Measurements from ENCODE around the gene FAM120C.

FAM120C gene

DNA sequence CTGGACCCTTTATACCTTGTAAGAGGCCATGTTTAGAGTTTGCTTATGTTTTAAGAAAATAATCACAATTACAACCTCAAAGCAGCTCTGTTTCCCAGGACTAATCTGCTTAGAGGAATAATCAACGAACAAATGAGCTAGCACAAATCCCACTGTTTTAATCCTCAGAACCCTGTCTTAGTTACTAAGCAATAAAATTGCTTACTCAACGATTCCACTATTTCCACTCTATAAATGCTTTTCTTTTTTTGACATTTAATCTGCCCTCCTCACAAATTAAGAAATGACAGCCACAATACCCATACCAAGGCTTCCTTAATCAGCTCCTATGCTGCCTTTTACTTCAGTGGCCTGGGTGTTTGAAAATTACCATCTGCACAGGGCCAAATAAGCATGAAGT is 48.8 kb downstream of the FAM120C start:
- no peak for DNase-seq

DNA sequence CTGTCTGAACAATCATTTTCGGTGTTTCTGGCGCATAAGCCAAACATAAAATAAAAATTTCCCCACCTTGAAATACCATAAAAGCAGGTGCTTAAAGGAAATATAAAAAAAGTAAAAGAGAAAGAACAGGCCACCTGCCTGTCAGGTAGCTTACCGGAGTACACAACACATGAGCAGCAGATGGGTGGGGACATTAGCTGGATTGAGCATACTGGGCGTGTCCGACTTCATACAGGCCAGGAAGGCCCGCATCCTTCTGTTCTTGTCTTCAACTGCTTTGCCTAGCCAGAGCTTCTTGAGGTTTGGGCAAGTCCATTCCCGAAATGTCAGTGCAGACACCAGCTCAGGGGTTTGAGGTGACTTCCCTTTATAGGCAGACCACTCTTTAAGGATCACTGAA is 66.7 kb downstream of the FAM120C start:
- DNase-seq: no peak

DNA sequence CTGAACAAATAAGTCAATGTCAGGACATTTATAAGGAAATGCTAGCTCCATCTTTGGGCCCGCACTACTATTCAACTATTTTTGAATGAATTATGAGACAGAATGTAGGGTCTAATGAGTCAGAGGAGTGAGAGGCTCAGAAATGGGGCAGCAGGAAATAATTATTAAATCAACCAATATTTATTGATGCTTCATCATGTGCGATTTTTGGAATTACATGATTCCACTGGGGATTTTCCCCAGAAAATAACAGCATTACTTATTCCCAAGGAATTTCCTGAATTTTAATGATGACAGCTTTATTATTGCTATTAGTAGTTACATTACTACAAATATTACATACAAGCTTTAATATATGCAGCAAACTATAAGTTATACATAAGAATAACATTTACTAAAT is 89.5 kb downstream of the FAM120C start:
- no peak for DNase-seq

DNA sequence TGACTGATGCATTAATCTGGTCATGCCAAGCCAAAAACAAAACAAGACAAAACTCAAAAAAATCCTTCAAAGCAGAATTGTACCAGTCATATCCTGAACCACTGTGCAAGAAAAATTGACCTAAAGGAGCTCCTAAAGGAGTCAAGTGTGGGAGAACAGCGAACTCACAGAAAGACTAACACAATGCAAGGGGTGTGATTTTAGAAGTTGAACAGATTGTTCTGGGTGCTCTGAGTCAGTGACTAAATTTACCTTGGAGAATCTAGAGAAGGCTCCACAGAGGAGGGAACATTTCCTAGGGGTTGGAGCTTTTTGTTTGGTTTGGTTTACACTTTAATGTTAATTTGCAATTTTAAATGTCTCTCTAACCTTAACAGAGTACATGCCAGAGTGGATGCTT is 89.9 kb downstream of the FAM120C start:
- DNase-seq: no peak

DNA sequence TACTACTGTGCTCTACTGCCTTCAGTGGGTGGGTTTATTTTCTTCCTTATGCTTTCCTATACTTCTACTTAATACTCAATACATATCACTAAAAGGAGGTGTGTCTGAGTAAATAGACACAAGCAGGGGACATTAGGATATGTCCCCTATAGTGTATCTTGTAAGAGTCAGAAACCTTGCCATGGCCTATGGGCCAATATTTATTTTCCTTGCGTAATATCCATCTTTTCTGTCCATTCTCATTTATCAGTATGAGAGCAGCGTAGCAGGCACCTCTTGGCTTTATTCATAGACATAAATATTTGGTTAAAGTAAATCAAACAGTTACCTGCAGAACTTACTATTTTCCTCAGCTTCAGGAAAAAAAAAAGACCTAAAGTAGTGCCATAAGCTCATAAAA is 92.2 kb downstream of the FAM120C start:
- no peak for DNase-seq

DNA sequence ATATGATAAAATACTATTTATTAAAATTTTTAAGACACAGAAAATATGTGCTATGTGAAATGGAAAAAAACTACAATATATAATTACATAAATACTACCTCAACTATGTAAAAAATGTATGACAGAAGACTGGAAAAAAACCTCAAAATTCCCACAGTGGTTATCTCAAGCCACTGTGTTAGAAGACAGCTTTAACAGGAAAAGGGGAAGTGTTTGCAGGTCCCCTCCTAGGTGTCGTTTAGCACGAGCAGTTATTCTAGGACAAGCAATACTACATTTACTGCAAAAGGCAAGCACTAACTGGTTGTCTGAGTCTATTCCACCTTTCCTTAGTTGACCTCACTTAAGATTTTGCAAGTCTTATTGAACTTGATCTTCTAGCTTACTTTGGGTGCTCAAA is 93.9 kb downstream of the FAM120C start:
- no peak for DNase-seq

DNA sequence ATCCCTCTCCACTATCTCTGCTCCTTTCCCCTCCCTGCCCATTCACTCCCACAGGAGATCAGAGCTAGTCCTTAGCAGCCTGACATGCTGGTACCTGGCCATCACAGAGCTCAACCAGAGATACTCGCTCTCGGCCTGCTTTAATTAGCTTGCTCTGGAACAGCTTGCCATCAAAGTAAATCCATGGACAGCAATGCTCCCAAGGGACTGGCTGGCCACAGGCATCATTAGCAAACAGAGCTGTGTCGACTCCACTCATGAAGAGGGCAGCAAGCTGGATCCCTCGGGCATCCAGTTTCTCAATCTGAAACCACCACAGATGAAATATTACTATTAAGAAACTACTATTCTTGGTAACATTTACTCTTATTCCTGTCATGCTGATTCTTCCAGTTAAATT is 95.4 kb downstream of the FAM120C start:
- no peak for DNase-seq

DNA sequence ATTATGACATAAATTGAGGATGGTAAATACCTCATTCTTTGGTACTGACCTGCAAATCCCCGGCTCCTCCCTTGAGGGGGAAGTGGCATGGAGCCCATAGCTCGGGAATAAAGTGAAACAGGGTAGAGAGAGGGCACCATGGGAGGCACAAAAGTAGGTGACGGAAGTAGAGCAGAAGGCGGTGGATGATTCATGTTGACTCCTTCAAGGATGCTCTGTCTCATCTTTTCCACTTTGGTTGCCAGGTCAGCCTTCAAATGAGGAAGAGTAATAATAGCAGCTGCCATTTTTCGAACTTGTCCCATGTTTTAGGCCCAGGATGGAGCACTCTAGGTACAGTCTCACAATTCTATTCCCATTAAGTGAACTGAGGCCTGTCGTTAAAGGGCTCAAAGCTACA is 97.4 kb downstream of the FAM120C start:
- no peak for DNase-seq

DNA sequence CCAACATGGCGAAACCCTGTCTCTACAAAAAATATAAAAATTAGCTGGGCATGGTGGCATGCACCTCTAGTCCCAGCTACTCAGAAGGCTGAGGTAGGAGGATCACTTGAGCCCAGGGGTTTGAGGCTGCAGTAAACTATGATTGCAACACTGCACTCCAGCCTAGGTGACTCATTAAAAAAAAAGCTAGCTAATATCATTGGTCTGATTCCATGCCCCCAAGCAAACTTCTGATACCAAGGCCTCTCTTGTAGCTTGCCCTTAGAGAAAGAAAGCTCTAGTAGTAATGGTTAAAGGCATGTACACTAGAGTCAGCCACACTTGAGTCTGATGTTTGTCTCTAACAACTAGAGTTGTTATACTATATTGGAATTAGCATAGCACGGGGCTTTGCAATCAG is 106.2 kb downstream of the FAM120C start:
- DNase-seq: no peak

DNA sequence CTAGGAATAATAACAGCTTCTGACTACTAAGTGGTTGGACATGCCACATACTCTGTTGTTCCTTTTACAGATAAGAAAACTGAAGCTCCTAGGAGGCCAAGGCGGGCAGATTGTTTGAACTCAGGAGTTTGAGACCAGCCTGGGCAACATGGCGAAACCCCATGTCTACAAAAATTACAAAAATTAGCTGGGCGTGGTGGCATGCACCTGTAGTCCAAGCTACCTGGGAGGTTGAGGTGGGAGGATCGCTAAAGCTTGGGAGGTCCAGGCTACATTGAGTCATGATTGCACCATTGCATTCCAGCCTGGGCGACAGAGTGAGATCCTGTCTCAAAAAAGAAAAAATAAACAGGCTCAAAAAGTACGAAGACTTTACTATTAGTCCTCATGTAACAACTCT is 108.2 kb downstream of the FAM120C start:
- DNase-seq: no peak

DNA sequence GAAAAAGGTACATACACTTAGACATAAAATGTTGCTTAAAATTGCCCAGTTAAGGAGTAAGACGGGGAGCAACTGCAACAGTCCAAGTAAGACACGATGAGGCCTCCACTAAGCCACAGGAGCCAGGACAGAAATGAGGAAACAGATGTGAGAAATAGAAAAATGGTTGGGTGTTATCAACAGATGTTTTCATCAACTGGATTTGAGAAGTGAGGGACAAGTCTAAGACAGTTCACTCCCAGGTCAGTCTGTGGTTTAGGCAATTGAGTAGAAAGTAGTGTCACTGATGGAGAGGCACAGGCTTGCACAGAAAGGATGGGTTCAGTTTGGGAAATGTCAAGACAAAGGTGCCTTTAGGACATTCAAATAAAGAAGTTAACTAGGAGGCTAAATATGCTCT is 115.3 kb downstream of the FAM120C start:
- no peak for DNase-seq

DNA sequence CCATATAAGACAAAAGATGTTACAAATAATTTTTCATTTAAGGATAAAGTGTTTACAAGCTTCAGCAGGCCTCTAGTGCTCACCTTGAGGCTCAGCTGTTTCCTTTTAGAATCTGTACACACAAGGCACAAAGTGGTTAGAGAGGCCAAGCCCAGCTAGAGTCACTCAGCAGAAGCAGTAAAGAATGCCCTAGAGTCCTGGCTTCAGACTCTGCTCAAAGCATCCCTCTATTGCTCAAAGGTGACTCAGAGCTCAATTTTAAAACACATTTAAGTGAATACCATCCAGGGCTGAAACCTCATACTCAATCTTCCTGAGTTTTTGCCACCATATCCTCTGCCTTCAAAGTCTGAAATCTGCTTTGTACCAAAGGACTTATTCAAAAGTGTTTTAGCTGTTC is 116.2 kb downstream of the FAM120C start:
- no peak for DNase-seq

DNA sequence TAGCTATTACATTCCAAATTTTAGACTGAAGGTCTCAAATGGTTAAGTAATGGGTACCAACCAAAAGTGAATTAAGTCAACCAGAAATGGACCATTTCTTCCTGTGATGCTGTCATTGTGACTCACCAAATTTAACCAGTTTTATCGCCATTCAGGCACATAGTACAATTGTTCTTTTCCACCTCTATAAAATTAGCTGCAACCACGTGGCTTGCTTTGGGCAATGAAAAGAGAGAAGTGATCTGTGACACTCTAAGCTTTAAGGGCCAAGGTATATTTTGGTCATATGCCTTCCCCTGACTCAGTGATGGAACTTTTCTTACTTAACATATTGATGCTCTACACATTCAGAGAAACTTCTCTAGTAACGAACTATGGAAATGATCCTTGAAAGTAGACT is 118.5 kb downstream of the FAM120C start:
- DNase-seq: no peak

DNA sequence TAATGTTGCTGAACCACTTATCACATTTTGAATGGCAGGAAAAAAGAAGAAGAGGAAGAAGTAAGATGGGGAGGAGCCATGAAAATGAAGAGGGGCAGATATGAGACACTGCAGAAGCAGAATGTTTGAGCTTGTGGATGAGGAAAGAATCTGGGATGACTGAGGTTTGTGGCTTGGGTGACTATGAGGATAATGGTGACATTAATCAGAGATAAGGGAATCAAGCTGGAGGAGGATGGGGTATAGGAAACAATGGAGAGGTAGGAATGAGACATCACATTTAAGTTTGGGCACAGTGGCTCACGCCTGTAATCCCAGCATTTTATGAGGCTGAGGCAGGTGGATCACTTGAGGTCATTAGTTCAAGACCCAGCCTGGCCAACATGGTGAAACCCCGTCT is 119.7 kb downstream of the FAM120C start:
- DNase-seq: no peak

DNA sequence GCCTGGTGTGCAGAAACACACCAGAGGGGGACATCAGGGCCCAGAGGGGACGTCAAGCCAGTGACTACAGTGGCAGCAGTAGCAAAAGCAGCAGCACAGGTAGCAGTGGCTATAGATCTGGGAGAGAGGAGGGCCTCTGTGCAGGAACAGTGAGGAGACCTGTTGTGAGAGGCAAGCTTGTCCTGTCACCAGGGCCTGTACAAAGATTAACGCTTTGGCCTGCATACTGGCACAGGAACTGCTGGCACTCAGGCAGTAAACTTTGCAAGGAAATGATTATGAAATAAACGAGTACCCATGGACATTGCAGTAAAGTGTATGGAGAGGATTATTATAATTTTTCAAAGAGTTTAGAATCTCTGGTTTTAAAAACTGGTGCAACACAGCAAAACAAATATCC is 133.3 kb downstream of the FAM120C start:
- no peak for DNase-seq

DNA sequence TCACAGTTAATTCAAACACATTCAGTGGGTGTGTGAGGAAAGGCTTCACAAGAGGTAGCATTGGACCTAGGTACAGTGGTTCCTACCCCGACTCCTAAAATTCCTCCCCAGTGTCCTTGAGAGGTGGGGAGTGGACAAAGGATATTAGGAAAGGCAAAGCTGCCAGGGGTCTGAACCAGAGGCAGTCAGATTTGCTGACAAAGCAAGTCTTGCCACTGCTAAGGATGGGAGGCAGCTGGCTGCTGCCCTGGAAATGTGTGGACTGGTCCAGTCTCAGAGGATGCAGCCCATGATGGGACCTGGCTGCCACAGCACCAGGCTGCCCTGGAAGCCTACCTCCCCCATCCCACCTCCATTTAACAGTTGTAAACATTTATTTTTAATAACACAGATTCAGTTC is 134.6 kb downstream of the FAM120C start:
- DNase-seq: no peak

DNA sequence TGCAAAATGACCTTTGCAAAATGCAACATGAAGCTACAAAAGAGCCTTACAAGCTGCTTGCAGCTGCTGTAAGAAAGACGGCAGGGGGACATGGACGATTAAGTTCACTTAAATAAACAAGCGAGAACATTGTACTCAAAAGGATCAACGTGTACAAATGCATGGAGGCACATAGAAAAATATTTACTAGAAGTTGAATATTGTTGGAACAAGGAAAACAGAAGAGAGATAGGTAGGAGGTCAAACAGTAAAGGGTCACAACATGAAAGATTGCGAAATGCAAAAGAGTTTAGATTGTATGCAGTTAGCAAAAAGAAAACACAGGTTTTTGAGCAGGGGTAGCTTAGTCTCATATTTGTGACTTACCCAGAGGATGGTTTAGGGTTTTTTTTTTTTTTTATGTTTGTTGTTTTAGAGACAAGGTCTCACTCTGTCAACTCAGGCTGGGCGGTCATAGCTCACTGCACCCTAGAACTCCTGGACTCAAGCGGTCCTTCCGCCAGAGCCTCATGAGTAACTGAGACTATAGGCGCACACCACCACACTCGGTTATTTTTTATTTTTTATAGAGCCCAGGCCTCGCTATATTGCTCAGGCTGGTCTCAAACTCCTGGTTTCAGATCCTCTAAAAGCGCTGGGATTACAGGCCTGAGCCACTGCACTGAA is 137.4 kb downstream of the FAM120C start:
- DNase-seq: no peak

DNA sequence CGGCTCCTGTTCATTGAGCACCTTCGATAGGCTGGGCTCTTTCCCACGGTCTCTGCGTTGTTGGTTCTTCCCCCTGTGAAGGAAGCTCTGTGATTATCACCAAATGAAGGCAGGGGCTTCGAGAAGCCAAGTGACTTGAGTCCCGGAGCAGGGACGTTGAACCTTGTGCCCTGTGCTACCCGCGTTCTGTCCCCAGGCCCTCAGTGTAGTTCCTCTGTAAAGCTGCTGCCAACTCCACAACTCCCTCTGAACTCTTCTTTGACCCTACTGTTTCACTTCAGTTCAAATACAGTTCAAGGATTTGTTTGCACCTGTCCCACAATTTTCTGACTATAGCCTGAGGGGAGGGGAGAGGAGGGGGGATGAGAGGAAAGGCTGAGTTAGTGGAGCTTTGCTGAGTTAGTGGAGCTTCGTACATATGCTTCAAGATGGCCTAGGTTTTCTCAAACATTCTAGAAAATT is 138.1 kb downstream of the FAM120C start:
- DNase-seq: no peak

DNA sequence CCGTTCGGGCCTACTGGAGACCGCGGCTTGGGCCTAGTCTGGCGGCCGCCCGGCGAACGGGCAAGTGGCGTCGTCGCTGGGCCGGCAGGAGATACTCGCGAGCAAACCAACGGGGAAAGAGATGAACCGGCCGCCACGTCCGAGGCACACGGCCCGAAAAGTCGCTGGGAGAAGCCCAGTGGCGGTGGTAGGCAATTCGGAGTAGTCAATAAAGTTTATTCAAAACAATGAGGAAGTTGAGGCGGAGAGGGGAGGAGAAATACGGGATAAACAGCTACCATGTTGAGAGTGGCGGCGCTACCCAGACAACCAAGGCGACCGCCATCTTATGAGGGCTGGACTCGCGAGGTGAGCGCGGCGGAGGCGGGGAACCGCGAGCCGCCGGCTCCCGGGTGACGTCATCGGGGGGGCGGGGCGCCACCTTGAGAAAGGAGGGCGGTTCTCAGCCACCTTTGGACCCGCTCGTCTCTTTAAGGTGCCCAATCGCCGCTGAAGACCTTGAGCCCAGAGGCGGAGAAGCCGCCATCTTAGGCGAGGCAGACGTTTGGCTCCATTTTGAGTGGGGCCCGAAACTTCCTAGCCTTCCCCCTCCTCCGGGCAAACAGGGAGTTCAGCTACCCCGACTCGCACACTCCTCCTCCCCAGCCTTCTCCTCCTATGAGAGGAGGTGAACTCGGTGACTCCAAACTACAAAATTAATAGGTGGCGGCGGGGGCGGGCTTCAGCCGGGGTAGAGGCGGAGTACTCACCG is 138.8 kb downstream of the FAM120C start, which contains the start of gene PHF8:
PHF8 (minus strand) TSS at position 348 of the 751 bp plus-strand sequence. CDS start 1,745 bp downstream, outside the sequence.
- peak; percentile 96 for DNase-seq

DNA sequence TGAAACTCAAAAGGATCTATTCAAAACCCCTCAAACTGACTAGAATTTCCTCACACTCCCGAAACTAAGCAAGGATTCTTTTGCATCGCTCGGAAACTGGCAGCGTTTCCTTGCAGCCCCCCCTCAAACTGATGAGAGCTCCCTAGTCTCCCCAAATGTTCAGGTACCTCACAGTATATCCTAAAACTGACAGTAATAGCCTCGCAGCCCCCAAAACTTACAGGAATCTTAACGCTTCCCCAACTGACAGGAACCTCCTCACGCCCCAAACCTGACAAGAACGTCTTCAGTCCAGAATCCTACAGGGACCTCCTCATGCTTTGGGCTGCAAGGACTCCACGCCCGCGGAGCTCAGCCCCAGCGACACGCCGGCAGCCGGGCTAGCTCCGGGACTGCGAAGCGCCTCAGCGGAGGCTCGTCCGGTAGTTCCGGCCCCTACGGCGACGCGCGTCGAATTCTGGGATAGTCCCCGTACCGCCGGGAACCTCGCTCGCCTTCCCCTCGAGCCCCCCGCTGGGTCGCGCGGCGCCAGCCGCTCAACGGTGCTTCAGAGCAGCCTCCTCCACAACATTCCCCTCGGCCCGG is 139.4 kb downstream of the FAM120C start:
- peak; percentile 43 for DNase-seq

DNA sequence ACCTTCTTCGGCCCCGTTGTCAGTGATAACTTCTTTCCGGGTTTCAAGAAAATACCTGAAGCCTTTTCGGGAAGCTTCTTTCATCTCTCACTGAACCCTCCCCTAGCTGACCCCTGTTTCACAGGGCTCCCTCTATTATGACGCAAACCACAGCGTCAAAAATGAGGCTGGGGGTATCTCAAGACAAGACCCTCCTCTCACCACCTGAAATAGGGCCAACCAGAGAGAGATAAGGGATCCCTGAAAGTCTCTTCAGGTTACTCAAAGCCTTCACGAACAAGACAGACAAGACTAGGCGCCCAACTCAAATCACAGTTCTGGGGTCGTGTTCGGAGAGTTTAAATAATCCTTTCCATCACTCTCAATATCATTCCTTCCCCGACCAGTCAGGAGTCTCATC is 140.0 kb downstream of the FAM120C start:
- DNase-seq: no peak

DNA sequence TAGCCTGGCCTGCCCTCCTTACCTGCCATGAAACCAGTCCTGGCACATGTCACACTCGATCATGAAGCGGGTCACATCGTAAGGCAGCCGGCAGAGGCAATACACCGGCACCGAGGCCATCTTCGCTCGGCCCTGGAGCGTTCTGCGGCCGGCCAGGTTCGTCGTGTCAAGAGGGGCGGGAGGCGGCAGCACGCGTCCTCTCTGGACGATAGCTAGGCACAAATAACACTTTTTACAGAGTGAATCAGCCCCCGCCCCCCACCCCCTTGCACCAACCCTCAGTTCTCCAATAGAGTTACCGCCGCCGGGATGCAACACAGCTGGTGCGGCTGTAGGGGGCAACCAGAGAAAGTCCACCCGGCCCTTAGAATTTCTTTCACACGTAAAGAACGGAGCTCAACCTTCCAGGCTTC is 140.4 kb downstream of the FAM120C start:
- DNase-seq: peak; percentile 66

DNA sequence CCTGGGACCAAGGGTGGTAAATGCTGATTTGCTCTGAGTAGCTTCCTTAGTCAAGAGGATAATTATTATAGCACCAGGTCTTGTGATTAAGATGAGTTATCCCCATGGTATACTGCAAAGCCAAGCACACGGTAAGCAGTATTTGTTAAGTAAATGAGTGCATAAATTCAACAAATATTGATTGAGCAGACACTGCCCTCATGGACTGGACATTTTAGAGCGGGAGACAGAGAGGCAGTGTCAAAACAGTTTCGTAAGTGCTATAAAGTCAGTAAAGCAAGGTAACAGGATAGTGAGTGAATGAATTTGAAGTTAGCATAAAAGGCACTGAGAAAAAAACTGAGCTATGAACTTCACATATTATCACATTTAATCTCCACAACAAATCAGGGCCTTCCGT is 152.7 kb downstream of the FAM120C start:
- DNase-seq: no peak

DNA sequence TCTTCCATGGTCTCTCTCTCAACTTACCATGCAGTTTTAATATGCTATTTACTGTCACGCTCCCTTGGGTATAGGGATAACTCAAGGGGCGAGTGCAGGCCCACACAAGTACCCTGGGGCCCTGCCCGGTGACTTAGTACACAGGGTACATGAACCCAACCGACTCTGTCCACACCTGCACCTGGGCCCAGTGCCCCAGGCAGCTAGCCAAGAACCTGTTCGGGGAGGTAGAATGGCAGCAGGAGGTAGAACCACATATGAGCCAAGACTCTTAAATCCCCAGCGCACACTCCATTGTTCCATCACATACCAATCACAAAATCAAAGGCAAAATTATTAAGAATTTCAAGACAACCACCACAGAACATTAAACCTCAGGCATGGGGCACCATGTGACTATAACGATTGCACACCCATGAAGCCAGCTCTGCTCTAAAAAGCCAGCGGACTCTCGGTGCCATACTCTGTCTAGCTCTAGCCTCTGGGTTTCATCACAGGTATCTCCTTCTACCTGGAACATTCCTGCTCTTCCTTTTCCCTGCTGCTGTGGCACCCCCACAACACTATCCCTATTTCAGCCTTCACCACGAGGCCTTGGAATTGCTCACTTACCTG is 153.4 kb downstream of the FAM120C start:
- no peak for DNase-seq

Measured in left hindlimb (tissue), 1 donor.